Osteoblast (primary cell): ENCODE data around the gene ZRANB1. TPM values are rescaled to one million over a fixed set of nuclear protein-coding genes. Genes with fewer than 3 reads are reported as not detected.

Experiments
- DNase-seq: peaks from one replicate; pipeline ENCODE4 v3.0.0; 2011; ENCODE audit warnings: low spot score, mixed read lengths; ENCODE audit not compliant: insufficient read length; ENCODE audit errors: missing footprints
- H2AFZ ChIP-seq: 2 replicates; pipeline ENCODE4 v1.6.0; 2011; ENCODE audit warnings: mild to moderate bottlenecking, low read length
- H3K27ac ChIP-seq: 2 replicates; pipeline ENCODE4 v1.5.1; 2011; ENCODE audit warnings: mild to moderate bottlenecking, low read depth, low read length, moderate library complexity
- H3K27me3 ChIP-seq: 2 replicates; pipeline ENCODE4 v1.6.0; 2012; ENCODE audit warnings: mild to moderate bottlenecking, control low read depth, inconsistent platforms, low read length, moderate library complexity; ENCODE audit not compliant: insufficient read depth
- H3K36me3 ChIP-seq: 2 replicates; pipeline ENCODE4 v1.5.1; 2011; ENCODE audit warnings: mild to moderate bottlenecking, low read length, control low read depth, moderate library complexity; ENCODE audit not compliant: insufficient read depth
- H3K4me1 ChIP-seq: 2 replicates; pipeline ENCODE4 v1.5.1; 2011; ENCODE audit warnings: mild to moderate bottlenecking, low read length, control low read depth, moderate library complexity; ENCODE audit not compliant: insufficient read depth
- H3K4me2 ChIP-seq: 2 replicates; pipeline ENCODE4 v1.6.0; 2011; ENCODE audit warnings: mild to moderate bottlenecking, low read length; ENCODE audit not compliant: insufficient read depth
- H3K4me3 ChIP-seq: fragments of 200-600 bp; sonication (generic); 3 replicates; pipeline ENCODE4 v1.5.1; 2012; ENCODE audit warnings: mild to moderate bottlenecking, low read length, inconsistent platforms; ENCODE audit not compliant: insufficient read depth
- H3K79me2 ChIP-seq: 2 replicates; pipeline ENCODE4 v1.6.0; 2012; ENCODE audit warnings: mild to moderate bottlenecking, low read length, control low read depth, inconsistent platforms; ENCODE audit not compliant: insufficient read depth
- H3K9me3 ChIP-seq: 2 replicates; pipeline ENCODE4 v1.5.1; 2011; ENCODE audit warnings: low read depth, low read length, control low read depth
- H4K20me1 ChIP-seq: 2 replicates; pipeline ENCODE4 v1.6.0; 2012; ENCODE audit warnings: mild to moderate bottlenecking, low read length, control low read depth; ENCODE audit not compliant: insufficient read depth
- CTCF ChIP-seq: IDR thresholded peaks from 2 replicates; pipeline ENCODE4 v1.5.1; 2011; ENCODE audit warnings: mild to moderate bottlenecking, low read depth, low read length, moderate library complexity; ENCODE audit errors: extremely low read depth
- total RNA-seq: library from RNA; depleted of rRNA; stranded (reverse); fragments of >200 nt; gene quantifications from 2 replicates; pipeline ENCODE4 v1.2.3, GENCODE V29; 2012

Gene ZRANB1
- total RNA-seq, 1 donor: 34.7 TPM

- no peak for TF ChIP-seq CTCF
- no peak for DNase-seq
- H2AFZ ChIP-seq: no peak overlapping the region
- peak overlapping the region; percentile 62 for H3K27ac ChIP-seq
- no peaks in the 10 kb centered on the region for H3K9me3 ChIP-seq
- H4K20me1 ChIP-seq: peaks cover 79% of the 10 kb centered on the region
- H3K27me3 ChIP-seq: no peaks in the 10 kb centered on the region
- H3K4me2 ChIP-seq: peak overlapping the region; percentile 34
- H3K4me3 ChIP-seq: no peak overlapping the region
- H3K4me1 ChIP-seq: peaks cover 11% of the 10 kb centered on the region
- peaks cover 2% of the 10 kb centered on the region for H3K36me3 ChIP-seq
- peaks cover 97% of the 10 kb centered on the region for H3K79me2 ChIP-seq
Observed at GRCh38 chr10:124961248-124961570, 19.3 kb downstream of the ZRANB1 start.

- H3K27me3 ChIP-seq: no peaks in the 10 kb centered on the region
- peak; percentile 35 for DNase-seq
- H3K4me3 ChIP-seq: no peak overlapping the region
- peaks cover 11% of the 10 kb centered on the region for H3K4me1 ChIP-seq
- peak overlapping the region; percentile 17 for H3K27ac ChIP-seq
- no peak for TF ChIP-seq CTCF
- no peaks in the 10 kb centered on the region for H3K9me3 ChIP-seq
- no peak overlapping the region for H3K4me2 ChIP-seq
- H3K79me2 ChIP-seq: peaks cover 97% of the 10 kb centered on the region
- H2AFZ ChIP-seq: no peak overlapping the region
- H3K36me3 ChIP-seq: peaks cover 14% of the 10 kb centered on the region
- peaks cover 74% of the 10 kb centered on the region for H4K20me1 ChIP-seq
Observed at GRCh38 chr10:124962421-124962820, 20.5 kb downstream of the ZRANB1 start.

GRCh38 chr10:124963866-124964720 is 22.2 kb downstream of the ZRANB1 start:
- Histone ChIP-seq H3K4me1 (peaks cover 11% of the 10 kb centered on the region), H4K20me1 (peaks cover 67% of the 10 kb centered on the region), H3K36me3 (peaks cover 15% of the 10 kb centered on the region), H2AFZ (no peak overlapping the region), H3K27me3 (no peaks in the 10 kb centered on the region), H3K4me2 (no peak overlapping the region), H3K27ac (no peak overlapping the region), H3K9me3 (no peaks in the 10 kb centered on the region), H3K4me3 (no peak overlapping the region), H3K79me2 (peaks cover 97% of the 10 kb centered on the region)
- no peak for DNase-seq
- no peak for TF ChIP-seq CTCF

- H3K79me2 ChIP-seq: peaks cover 96% of the 10 kb centered on the region
- H3K27me3 ChIP-seq: no peaks in the 10 kb centered on the region
- no peak overlapping the region for H3K4me3 ChIP-seq
- no peak overlapping the region for H2AFZ ChIP-seq
- H3K9me3 ChIP-seq: no peaks in the 10 kb centered on the region
- DNase-seq: no peak
- peaks cover 53% of the 10 kb centered on the region for H4K20me1 ChIP-seq
- peaks cover 10% of the 10 kb centered on the region for H3K4me1 ChIP-seq
- H3K27ac ChIP-seq: no peak overlapping the region
- H3K4me2 ChIP-seq: no peak overlapping the region
- no peak for TF ChIP-seq CTCF
- peaks cover 15% of the 10 kb centered on the region for H3K36me3 ChIP-seq
Observed at GRCh38 chr10:124966008-124966407, 24.1 kb downstream of the ZRANB1 start.
